ENCODE data around the gene H6PD.

The H6PD gene, protein sequence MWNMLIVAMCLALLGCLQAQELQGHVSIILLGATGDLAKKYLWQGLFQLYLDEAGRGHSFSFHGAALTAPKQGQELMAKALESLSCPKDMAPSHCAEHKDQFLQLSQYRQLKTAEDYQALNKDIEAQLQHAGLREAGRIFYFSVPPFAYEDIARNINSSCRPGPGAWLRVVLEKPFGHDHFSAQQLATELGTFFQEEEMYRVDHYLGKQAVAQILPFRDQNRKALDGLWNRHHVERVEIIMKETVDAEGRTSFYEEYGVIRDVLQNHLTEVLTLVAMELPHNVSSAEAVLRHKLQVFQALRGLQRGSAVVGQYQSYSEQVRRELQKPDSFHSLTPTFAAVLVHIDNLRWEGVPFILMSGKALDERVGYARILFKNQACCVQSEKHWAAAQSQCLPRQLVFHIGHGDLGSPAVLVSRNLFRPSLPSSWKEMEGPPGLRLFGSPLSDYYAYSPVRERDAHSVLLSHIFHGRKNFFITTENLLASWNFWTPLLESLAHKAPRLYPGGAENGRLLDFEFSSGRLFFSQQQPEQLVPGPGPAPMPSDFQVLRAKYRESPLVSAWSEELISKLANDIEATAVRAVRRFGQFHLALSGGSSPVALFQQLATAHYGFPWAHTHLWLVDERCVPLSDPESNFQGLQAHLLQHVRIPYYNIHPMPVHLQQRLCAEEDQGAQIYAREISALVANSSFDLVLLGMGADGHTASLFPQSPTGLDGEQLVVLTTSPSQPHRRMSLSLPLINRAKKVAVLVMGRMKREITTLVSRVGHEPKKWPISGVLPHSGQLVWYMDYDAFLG

DNA sequence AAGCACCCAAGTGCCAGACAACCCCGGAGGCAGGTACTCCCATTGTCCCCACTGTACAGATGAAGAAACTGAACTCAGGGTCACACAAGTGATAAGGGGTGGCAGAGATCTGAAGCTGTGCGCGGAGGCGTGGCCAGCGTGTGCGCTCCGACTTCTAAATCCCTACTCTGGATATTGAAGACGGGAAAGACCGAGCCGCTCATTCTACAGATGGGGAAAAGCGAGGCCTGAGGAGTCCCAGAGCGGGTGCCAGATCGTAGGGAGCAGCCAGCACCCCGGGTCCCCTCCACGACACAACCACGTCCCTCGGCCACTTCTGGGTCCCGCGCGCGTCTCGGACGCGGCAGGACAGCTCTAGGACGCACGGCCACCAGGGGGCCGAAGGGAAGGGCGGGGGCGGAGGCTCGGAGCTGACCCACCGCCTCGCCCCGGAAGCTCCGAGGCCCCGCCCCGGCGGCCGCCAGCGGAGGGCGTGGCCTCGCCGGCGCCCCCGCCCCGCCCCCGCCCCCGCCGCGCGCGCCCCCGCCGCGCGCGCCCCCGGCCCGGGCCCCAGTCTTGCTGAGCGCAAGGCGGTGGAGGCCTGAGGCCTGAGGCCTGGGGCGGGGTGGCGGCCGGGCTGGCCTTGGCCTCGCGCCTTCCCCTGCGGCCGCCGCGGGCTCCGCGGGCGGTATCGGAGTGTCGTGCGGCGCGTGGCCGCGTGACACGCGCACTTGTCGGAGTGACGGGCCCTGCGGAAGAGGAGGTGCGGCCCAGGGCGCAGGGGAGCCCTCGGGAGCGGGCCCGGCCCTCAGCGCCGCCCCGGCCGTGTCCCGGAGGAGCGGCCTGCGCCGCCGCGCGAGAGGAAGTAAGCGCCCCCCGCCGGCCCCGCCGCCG lies at the start of gene H6PD:
Gene H6PD (plus strand): TSS at position 552 of the 873 bp plus-strand sequence. CDS start 10,161 bp downstream, outside the sequence.
- DNase-seq: peak; percentile 69

GRCh38 chr1:9186082-9186859 lies 48.3 kb upstream of the H6PD start:
- DNase-seq: no peak

DNA sequence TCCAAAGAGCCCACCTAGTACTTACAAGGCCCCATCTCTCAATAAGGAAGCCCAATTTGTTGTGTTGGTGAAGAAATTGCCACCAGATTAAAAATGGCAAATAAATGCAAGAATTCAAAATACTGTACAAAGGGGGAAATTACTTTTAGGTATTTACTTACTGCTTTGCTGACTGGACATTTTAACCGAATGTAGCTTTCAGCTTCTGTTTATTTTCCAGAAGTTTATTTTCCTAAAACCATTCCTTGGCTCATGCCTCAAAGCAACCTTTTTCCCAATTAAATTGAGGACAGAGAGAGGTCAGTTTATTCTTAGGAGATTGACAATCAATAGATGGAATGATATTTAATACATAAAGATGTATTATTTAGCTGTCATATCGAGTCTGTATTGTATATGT lies 47.6 kb upstream of the H6PD start:
- no peak for DNase-seq

GRCh38 chr1:9190234-9190633 lies 44.3 kb upstream of the H6PD start:
- no peak for DNase-seq

DNA sequence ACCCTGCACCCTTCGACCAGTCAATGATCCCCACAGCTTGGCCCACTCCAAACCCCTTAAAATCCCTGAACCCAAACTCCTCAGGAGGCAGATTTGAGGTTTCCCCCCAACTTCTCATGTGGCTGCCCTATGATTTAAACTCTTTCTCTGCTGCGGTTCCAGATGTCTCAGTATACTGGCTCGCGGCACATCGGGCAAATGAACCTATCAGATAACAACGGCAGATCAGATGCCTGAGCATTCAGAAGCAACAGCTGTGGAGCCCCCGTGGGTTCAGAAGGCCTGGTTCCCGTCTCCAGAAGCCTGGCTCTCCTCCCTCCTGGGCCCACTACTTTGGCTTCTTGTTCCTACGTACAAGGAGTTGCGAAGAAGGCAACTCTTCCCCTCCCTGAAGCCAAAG lies 43.3 kb upstream of the H6PD start:
- no peak for DNase-seq

- no peak for DNase-seq
Observed at GRCh38 chr1:9192578-9193232, 41.9 kb upstream of the H6PD start.

GRCh38 chr1:9193233-9193625 lies 41.3 kb upstream of the H6PD start:
- no peak for DNase-seq

- no peak for DNase-seq
Observed at GRCh38 chr1:9194024-9194423, 40.5 kb upstream of the H6PD start.

GRCh38 chr1:9195651-9196050 lies 38.9 kb upstream of the H6PD start:
- DNase-seq: no peak

GRCh38 chr1:9196129-9197040 lies 38.2 kb upstream of the H6PD start:
- peak; percentile 46 for DNase-seq

DNA sequence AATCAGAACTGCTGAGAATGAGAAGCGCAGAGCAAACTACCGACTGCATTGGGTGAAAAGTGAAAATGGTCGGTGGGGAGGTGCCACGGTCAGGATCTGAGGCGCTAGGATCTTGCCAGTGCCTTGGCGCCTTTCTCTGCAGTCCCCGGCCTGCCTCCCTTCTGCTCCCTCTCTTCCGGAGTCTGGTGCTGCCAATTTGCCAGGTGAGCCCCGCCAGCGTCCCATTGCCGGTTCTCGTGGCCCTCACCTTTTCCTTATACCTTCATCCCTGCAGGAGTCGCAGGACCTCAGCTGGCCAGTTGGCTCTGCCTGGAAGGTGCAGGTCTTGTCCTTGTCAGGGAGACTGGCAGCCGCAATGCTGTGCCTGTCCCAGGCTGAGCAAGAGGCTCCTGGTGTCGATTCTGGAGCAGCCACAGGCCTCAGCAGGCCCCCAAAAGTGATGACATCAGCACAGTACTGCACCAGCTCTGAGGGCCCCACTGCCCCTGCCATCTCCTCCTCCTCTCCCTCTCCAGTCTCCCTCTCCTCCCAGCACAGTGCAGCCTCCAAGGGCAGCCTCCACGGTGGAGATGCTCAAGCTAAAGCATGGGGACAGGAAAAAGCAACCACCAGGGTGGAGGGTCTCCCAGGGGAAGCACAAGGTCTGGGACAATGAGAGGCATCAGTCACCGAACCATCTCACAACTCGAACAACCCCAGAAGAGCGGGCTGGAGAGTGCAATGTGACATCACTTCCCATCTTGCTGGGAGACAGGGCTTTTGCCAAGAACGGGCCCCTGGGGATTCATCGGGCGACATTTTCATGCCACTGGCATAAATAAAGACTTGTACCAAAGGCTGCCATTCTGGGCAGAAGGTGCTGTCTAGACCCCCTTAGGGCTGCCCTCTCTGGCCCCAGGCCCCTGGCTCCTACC lies 37.1 kb upstream of the H6PD start:
- DNase-seq: no peak

- no peak for DNase-seq
Observed at GRCh38 chr1:9198538-9199361, 35.8 kb upstream of the H6PD start.

- no peak for DNase-seq
Observed at GRCh38 chr1:9200441-9200840, 34.1 kb upstream of the H6PD start.

GRCh38 chr1:9201401-9202239 lies 33.0 kb upstream of the H6PD start:
- no peak for DNase-seq

- DNase-seq: no peak
Observed at GRCh38 chr1:9202240-9202870, 32.2 kb upstream of the H6PD start.

- no peak for DNase-seq
Observed at GRCh38 chr1:9203511-9203982, 31.0 kb upstream of the H6PD start.

- no peak for DNase-seq
Observed at GRCh38 chr1:9204156-9204720, 30.3 kb upstream of the H6PD start.
